Measurements from ENCODE around the gene MRPS9.

DNA sequence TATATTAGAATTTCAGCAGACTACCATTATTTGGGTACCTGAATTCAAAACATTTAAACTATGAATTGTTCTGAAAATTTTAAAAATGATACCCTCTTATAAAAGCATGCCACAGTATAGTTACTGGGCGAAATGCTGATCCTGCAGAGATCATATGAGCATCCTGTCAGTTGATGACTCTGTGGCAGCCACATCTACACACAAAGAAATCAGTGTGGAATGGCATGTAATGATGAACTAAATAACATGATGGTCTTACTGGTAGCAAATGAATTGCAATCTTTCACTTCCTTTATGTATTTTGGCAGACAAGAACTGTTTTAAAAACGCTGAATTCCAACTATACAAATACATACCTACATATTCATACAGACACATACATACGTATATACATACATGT, 38.3 kb downstream of the MRPS9 start:
- TF ChIP-seq CTCF (IDR thresholded peaks at IDR 0.05; ENCODE audit: low read length) = no peak
- TF ChIP-seq EZH2 (IDR thresholded peaks at IDR 0.05; ENCODE audit: borderline replicate concordance, low read length) = no peak

All from OCI-LY1 (cell line).